HG03575 (cell line): ENCODE results near the gene IL1B.

Experiments used
- ATAC-seq: cut with Tn5 transposase; IDR thresholded peaks from one replicate; pipeline ENCODE4 v1.9.1; 2021; ENCODE audit not compliant: unreplicated experiment, insufficient number of reproducible peaks, low FRiP score; ENCODE audit errors: extremely low read depth

The IL1B gene

GRCh38 chr2:112813280-112813966, 23.2 kb downstream of the IL1B start:
- no peak for ATAC-seq

- ATAC-seq, result no peak
These were observed 24.0 kb downstream of the IL1B start for GRCh38 chr2:112812318-112813267.

GRCh38 chr2:112811841-112812306, 24.7 kb downstream of the IL1B start:
- no peak for ATAC-seq

GRCh38 chr2:112811276-112811831, 25.2 kb downstream of the IL1B start:
- ATAC-seq, result no peak

DNA sequence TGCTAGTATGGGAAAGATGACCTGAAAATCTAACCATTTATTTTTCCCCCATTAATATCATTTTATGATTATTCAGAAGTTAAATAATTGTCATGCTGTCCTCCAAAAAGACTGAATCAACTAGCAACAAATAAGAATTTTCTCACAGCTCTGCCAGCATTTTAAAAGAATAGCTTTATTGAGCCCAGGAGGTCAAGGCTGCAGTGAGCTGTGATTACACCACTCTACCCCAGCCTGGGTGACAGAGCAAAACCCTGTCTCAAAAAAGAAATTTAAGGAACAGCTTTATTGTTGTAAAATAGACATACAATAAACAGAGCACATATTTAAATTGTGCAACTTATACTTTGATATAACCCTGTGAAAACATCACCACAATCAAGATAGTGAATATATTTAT, 27.5 kb downstream of the IL1B start:
- no peak for ATAC-seq

DNA sequence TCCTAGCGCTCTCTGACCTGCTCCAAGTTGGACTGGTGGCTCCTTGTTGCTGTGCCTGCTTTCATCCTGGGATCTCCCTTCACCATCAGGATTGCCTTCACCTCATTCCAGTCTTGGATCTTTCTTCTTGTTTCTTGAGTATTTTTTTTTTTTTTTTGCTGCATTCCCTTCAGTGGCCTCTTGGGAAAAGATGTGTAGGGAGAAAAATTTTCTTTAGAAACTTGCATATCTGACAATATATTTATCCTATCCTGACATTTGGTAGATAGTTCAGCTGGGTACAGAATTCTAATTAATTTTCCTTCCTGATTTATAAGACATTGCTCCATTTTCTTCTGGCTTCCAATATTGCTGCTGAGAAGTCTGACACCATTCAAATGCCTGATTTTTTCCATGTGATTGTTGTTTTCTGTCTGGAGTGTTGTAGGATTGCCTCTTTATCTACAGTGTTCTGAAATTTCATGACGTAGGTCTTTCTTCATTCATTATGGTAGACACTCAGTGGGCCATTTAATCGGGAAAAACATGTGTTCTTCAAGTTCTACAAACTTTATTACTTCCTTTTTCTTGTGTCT, 29.3 kb downstream of the IL1B start:
- no peak for ATAC-seq

DNA sequence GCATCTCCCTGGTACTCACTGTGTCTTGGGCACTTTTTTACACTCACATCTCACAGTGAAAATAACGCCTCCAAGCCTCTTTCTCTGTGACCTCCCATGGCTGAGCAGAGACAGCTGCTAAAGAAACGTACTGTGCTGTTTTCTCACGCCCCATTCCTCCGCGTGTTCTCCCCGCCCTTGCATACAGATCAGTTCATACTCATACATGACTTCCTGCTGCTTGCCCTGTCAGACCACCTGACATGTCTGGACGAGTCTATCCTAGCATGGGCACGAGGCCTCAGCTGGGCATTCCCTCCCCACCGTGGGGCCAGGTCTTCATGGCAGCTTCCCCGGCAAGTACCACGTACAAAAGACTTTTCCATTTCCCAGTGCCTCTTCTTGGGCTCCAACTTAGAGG, 31.0 kb downstream of the IL1B start:
- ATAC-seq, result no peak

DNA sequence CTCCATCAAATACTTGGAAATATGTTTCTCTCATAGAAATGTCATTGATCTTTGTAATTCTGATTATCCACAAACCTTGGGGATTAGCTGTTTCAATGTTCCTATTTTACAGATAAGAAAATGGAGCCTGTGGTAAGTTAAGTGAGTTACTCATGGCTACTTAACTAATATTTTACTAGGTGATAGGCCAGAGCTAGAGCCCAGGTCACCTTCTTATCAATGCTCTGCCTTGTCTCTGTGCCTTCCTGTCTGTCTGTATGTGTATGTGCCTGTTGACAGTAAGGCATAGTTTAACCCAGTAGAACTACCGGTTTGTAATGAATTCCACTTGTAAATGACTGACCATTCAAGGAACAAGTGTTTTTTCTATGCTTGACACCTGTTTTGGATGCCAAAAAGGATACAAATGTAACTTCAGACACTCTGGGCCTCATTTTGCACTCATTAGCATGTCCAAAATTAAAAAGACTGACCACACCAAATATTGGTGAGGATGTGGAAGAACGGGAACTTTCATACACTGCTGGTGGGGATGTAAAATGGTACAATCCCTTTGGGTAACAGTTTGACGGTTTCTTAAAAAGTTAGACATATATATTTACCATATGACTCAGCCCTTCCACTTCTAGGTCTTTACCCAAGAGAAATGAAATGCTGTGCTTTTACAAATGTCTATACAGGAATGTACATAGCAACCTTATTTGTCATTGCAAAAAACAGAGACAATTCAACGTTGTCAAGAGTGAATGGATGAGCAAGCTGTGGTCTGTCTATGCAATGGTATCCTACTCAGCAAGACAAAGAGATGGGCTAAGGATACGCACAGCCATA, 32.7 kb downstream of the IL1B start:
- no peak for ATAC-seq

- no peak for ATAC-seq
These were observed 35.5 kb downstream of the IL1B start for GRCh38 chr2:112800881-112801583.

- no peak for ATAC-seq
These were observed 37.3 kb downstream of the IL1B start for GRCh38 chr2:112798979-112799975.

- ATAC-seq, result no peak
These were observed 40.1 kb downstream of the IL1B start for GRCh38 chr2:112796486-112796885.

DNA sequence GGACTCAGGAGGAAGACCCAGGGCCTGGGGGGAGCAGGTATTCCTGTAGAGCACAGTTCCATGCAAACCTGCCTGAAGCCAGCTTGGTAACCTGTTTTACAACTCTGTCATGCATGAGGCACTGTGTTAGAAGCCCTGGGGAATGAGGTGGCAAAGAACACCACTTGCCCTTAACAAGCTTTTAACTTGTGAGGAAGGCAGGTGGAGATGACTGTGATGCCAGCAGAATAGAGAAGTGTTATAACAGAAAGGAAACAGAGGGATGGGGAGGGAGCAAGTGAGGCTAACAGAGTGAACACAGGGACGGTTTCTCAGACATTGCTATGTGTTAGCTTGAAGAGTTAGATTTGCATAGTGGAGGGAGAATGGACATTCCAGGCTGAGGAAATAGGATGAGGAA, 40.8 kb downstream of the IL1B start:
- ATAC-seq, result no peak

DNA sequence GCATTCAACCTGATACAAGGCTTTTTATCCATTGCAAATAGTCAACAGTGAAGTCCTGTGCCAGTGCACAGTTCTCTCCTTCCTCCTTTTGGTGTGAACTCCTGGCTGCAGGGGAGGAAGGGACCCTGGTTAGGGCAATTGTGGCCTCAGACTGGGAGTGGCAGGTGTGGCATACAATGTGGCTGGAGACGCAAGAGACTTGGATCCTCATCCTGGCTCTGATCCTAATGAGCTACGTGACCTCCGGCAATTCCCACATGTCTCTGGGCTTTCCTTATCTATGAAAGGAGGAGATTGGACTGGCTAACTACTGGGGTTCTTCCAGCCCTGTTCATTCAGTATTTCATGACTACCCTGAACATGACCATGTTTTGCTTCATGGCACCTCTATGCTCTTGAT, 41.7 kb downstream of the IL1B start:
- ATAC-seq, result no peak

- ATAC-seq, result no peak
These were observed 42.3 kb downstream of the IL1B start for GRCh38 chr2:112794131-112794733.

DNA sequence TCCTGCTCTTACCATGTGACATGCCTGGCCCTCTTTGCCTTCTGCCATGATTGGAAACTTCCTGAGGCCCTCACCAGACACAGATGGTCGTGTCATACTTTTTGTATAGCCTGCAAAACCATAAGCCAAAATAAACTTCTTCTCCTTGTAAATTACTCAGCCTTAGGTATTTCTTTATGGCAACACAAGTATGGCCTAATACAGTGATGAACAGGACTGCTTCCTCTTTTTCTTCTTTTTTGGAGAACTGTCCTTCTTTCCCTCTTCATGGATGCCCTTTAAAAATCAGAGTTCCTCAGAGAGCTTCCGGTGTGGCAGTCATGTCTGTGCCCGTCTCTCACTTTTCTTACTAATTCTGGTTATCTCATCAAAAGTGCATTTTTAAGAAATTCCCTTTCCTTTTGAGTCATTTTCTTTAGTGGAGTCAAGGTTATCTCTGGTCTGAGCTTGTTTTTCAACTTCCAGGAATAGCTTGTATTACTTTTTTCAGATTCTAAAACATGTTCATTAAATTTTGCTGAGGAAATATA, 43.1 kb downstream of the IL1B start:
- no peak for ATAC-seq

- no peak for ATAC-seq
These were observed 44.2 kb downstream of the IL1B start for GRCh38 chr2:112792419-112792818.
